HK-2 (cell line): ENCODE measurements around the gene AADAC.
"Not testable (repeated sequence)": the region's sequence is repeated elsewhere in the genome, so short reads cannot be mapped to it uniquely, and the experiment has no call there.

Experiments
- DNase-seq: peaks from one replicate; pipeline ENCODE4 v3.0.0-alpha.2; 2018; ENCODE audit not compliant: unreplicated experiment

Gene AADAC

GRCh38 chr3:151813799-151814198 lies at the start of gene AADAC:
Gene AADAC, plus strand, starts transcription at chr3:151814116. Its CDS starts 47 bp downstream, at chr3:151814163.
- DNase-seq: no peak

GRCh38 chr3:151764699-151765098 lies 49.2 kb upstream of the AADAC start:
- DNase-seq: not testable (repeated sequence)

GRCh38 chr3:151765685-151766084 lies 48.2 kb upstream of the AADAC start:
- no peak for DNase-seq

- DNase-seq: no peak
Measured at GRCh38 chr3:151766454-151766853, 47.5 kb upstream of the AADAC start.

- no peak for DNase-seq
Measured at GRCh38 chr3:151768393-151768930, 45.5 kb upstream of the AADAC start.

- DNase-seq: no peak
Measured at GRCh38 chr3:151769175-151769574, 44.7 kb upstream of the AADAC start.

GRCh38 chr3:151770956-151771355 lies 43.0 kb upstream of the AADAC start:
- no peak for DNase-seq

GRCh38 chr3:151772825-151773480 lies 41.0 kb upstream of the AADAC start:
- no peak for DNase-seq

- DNase-seq: no peak
Measured at GRCh38 chr3:151774235-151774634, 39.7 kb upstream of the AADAC start.

- no peak for DNase-seq
Measured at GRCh38 chr3:151774910-151775309, 39.0 kb upstream of the AADAC start.

GRCh38 chr3:151775314-151776258 lies 38.3 kb upstream of the AADAC start:
- no peak for DNase-seq

- no peak for DNase-seq
Measured at GRCh38 chr3:151776259-151776740, 37.6 kb upstream of the AADAC start.

GRCh38 chr3:151777880-151778279 lies 36.0 kb upstream of the AADAC start:
- no peak for DNase-seq

GRCh38 chr3:151787626-151788025 lies 26.3 kb upstream of the AADAC start:
- no peak for DNase-seq

- no peak for DNase-seq
Measured at GRCh38 chr3:151788401-151788800, 25.5 kb upstream of the AADAC start.

- DNase-seq: no peak
Measured at GRCh38 chr3:151789853-151790463, 24.0 kb upstream of the AADAC start.

GRCh38 chr3:151790763-151791162 lies 23.2 kb upstream of the AADAC start:
- DNase-seq: not testable (repeated sequence)

- no peak for DNase-seq
Measured at GRCh38 chr3:151792411-151792810, 21.5 kb upstream of the AADAC start.

- DNase-seq: no peak
Measured at GRCh38 chr3:151793636-151794035, 20.3 kb upstream of the AADAC start.

GRCh38 chr3:151794080-151794479 lies 19.8 kb upstream of the AADAC start:
- DNase-seq: no peak

- DNase-seq: no peak
Measured at GRCh38 chr3:151795276-151795675, 18.6 kb upstream of the AADAC start.

GRCh38 chr3:151796105-151796680 lies 17.7 kb upstream of the AADAC start:
- no peak for DNase-seq
